HL-60/S4 (cell line): Measurements from ENCODE around the gene CDH13.

Experiments
- in situ Hi-C: fragments of 300-500 bp; cut with MboI; formaldehyde crosslinking; loops from 2 replicates; pipeline ENCODE4 v1.14.3; 2022; ENCODE audit warnings: low sequenced_read_pairs

The CDH13 gene

DNA sequence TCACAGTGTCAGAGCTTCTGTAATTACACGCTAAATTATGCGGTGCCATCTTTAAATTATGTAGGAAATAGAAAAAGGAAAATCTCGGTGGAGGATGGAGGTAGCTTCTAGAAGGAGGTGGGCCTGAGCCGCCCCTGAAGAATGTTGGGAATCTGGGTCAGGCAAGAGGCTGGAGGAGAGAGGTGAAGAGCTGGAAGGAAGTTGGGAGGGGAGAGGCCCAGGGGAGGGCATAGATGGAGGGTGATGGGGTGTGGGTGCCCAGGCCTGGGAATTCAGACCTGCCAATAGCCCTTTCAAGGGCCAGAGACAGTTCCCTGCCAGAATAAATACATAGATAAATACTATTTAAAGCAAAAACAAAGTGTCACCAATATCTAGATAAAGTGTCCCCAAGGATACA is 766.0 kb downstream of the CDH13 start:
- in situ Hi-C loops = no loop called here

DNA sequence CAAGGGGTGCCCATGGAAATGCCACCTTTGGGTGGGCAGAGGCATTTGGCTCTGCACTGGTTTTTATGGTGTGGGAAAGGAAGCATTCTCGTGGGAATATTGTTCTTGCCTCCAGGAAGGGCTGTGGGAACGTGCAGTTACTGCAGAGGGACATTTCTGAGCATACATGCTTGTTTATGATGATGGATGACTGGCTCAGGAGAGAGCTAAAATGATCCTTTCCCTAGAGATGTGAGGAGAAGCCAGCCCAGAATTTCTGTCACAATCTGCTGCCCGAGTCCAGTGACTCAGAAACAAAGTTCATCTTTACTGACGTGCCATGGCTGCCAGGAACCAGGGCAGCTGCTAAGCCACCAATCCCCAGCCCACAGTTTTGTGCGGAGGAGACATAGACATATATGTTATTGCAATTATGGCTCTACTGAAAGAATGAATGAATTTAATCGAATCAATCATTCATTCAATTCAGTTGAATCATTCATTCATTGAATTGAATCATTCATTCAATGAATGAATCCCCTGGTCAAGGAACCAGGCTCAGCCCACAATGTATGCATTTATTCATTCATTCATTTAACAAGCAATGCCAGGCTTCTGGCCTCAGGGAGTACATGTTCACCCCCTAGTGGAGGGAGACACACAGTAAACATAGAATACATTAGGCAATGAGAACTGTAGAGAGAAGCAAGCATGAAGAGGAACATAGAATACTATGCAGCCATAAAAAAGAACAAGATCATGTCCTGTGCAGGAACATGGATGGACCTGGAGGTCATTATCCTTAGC is 766.6 kb downstream of the CDH13 start:
- in situ Hi-C loops = no loop called here

DNA sequence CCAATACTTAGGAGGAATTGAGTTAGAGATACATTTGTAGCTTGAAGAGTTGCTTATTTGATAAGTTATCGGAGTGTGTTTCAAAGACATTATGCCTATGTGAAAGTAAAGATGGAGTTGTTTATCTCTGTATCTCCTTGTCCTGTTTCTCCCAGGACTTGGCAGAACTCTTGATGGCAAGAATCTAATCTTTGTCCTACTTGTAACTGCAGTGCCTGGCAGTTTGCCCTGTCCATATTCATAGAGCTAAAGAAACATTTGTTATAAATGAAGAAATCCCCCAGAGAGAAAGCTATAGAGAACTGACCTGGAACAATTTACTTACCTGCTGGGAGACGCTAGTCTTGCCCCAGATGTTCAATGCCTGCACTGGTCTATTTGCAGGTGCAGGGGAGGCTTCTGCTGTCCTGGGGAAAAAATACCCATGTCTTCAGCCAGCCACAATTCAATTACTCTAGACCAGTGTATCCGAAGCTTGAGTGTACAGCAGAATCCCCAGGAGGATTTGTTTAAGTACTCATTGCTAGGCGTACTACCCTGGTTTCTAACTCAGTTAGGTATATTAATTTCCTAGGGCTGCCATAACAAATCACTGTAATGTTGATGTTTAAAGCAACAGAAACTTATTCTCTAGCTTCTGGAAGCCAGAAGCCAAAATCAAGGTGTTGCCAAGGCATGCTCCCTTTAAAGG is 771.0 kb downstream of the CDH13 start:
- in situ Hi-C loops = no loop called here

DNA sequence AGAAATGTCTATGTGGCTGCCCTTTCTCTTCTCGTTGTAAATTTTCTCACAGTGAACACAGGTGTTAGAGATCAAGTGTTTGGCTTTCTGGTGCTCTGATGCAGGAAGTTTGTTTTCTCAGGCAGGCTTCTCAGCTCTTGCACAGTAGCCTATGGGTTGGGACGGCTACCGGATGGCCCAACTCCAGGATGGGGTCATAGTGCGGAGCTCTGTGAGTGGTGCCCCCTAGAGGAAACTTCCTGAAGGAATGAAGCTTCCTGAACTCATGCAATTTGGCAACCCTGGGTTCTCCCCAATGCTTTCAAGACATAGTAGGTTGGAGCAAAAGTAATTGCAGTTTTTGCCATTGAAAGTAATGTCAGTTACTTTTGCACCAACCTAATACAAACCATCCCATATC is 773.5 kb downstream of the CDH13 start:
- in situ Hi-C loops = no loop called here

DNA sequence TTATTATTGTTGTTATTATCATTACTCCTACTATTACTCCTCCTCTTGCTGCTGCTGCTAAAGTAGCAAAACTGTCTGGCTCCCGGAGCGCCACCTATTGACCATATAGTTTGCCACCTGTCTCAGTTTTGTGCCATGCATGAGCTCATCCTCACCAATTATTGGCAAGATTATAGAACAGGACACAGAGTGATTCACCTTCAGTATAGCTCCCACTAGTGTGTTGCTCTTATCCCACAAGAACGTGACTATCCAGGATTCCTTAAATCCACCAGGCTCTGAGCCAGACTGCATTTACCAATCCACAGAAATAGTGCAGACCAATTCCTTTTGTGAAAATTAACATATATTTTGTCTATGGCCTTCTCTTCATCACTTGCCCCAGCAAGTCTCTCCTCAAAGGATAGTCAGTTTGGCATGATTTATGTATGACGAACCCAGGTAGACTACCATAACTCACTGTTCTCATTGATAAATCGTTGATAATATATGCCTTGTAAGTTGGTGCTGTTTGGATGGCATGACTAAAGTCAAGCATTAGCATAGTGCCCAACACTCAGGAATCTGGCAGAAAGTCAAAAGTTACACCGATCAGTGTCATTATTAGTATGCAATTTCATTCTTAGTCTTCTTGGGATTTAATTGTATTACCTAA is 775.5 kb downstream of the CDH13 start:
- in situ Hi-C loops = no loop called here

DNA sequence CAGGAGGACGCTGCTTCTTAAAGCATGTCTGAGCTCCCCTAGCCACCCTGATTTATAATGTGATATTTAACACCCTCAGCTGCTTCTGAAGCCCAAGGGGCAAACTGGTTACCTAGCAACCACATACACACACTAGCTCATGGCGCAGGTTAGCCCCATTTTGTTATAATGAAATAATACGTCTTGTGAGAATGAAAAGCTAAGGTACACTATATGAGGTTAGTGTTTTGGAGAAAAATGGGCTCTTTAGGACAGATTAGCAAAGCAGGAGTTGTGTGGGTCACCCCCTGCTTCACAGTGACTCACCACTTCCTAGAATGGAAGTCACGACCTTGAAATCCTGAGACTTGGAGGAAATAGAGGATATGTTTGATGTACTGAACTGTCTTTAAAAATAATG is 776.2 kb downstream of the CDH13 start:
- in situ Hi-C loops = no loop called here

DNA sequence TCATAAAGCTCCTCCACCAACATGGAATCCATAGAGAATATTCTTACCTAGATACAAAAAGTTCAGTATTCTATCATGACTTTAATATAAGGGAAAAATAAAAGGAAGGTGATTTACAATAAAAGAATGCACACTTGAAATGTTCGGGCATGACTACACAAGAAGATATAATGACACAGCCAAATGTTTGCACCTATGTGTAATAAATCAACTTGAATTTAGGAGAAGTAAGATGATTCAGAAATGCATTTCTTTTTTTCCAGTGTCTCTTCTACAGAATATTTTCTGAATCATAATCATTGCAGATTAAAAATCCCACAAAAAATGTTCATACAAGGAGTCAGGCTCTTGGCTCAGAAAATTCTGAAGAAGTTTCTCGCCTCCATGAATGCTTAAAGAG is 777.0 kb downstream of the CDH13 start:
- in situ Hi-C loops = no loop called here

DNA sequence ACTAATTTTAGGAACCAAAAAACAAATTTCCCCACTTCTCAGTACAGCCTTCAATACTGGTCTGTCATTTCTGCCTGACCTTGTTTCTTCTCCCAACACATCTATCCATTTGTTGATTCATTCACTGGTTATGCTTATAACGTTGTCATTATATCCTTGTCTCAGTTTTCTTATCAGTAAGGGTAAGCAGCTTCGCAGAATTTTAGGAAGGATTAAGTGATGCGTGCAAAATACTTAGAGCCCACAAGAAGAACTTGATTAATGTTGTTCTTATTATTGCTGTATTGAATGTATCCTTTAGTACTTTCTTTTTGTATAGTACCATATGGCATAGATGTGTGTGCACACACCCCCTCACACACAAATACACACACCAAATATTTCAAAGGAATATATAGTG is 777.5 kb downstream of the CDH13 start:
- in situ Hi-C loops = no loop called here

DNA sequence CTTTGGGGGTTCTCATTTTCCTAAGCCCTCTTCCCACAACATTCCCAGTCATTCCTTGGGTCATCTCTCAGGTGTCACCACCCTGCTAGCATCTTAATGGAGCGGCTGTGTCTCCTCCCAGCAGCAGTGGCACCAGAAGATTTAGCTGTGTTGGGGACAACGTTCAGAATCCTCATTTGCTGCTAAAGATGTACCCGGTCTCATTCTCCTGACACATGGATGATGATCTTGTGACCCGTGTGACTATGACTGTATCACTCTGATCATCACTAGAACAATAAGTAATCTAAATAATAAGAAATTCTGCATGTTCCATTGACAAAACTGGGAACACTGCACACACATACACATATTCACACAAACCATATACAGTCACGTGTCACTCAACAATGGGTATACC is 781.2 kb downstream of the CDH13 start:
- in situ Hi-C loops = no loop called here

DNA sequence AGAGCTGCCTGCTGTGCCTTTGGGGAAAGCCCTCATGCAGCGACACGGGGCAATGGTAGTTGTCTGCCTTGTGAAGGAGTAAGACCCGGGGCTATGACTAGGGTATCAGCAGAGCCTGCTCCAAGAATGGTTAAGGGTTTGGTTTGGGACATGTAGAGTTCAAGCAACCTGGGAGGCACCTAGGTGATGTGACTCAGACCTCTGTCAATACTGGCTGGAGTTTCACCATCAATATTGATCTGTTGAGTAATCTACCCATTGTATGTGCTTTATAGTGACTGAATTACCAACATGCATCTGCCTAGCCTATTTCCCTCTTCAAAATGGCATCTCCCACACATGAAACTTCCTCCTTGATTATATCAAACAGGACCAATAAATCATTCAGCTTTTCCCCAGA is 782.6 kb downstream of the CDH13 start:
- in situ Hi-C loops = no loop called here

DNA sequence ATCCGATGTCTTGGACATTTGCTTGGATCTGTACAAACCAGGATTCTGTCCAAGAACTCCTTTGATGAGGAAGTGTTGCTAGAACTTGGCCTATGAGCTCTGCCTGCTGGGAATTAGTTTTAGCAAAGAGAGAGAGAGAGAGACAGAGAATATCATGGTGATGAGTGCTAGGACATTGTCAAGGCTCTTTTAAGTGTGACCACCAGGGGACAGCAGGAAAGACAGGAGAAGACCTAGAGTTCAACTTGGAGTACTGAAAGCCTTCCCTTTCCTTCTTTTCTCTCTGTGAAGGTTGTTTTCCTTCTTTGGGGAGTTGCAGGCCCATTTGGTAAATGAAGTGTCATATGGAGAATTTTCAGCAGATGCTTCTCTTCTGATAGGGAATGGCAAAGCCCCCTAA is 791.8 kb downstream of the CDH13 start:
- in situ Hi-C loops = no loop called here

DNA sequence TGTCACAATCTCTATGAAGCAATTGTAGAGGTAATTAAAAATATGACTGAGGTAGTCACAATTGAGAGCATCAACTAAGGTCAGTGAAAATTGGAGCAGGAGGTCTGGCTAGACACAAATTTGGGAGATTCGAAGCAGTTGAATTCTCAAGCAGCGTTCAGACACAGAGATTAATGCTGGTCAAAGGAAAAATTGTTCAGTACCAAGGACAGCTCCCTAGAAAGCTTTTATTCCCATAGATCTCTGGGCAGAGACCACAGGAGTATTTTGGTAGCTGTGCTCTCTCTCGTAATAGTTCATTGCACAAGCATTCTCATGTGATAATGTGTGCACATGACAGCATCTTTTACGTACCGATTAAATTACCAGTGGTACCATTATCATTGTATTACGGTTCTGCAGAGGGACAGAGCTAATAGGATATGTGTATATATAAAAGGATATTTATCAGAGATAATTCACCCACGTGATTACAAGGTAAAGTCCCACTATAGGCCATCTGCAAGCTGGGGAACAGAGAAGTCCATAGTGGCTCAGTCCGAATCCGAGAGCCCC is 793.5 kb downstream of the CDH13 start:
- in situ Hi-C loops = no loop called here

DNA sequence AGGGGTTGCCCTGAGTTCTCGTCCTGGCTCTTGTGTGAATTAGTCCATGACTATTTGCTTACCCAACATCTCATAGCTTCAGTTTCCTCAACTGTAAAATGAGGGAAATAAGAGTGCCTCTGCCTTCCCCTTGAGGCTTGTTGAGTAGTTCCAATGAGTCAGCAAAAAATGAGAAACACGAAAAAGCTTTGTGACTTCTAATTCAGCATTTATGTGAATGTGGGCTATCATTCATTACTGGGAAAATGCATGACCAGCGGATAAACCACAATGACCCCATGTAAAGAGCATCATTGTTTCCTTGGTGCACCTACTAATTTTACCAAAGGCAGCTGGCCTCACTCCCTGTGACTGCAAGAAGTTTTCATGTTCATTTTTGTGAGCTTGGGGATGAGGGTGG is 806.4 kb downstream of the CDH13 start:
- in situ Hi-C loops = no loop called here

DNA sequence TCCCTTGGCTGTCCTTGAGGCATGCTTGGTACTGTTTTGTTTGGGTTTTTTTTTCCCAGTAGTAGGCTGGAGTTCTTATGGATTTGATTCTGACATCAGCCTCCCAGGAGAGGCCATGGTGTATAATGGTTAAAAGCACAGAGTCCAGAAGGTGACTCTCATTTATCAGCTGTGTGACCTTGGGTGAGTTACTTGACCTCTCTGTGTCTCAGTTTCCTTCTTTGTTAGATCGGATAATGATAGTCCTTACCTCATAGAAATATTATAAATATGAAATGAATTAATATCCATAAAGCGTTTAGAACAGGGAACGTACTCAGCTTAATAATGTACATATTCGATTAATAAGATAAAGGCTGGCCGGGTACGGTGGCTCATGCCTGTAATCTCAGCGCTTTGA is 810.3 kb downstream of the CDH13 start:
- in situ Hi-C loops = no loop called here

DNA sequence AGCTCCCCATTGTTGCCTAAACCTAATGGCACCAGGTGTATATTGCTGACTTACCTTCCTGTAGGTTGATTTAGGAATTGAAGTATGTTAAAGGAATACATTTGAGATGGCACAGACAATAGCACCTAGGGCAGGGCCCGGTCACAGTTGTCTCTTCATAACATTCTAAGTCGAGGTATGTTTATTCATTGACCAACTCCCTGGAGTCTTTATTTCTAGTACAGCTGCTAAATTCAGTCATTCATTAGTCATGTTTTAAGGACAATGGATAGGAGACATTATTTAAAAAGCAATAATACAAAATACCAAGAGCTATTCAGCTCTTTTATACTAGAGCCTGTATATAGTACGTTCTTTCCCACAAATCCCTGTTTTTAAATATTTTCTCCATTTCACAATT is 811.6 kb downstream of the CDH13 start:
- in situ Hi-C loops = no loop called here

DNA sequence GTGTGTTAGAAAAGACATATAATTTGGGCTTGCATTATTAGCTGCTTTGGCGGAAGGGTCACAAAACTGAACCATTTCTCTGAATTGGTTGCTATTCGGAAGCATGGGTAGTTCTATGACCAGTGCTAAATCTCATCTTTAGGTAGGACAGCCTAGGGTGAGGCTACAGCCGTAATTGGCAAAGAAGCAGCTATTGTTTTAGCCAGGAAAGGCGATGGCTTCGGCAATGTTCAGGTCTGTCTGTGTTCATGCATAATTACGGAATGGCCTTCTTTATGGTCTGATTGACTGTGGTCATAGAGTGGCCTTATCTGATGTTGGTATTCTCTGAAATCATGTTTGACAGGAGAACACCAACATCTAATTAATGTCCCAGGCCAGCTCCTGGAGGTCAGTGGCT is 812.6 kb downstream of the CDH13 start:
- in situ Hi-C loops = no loop called here

DNA sequence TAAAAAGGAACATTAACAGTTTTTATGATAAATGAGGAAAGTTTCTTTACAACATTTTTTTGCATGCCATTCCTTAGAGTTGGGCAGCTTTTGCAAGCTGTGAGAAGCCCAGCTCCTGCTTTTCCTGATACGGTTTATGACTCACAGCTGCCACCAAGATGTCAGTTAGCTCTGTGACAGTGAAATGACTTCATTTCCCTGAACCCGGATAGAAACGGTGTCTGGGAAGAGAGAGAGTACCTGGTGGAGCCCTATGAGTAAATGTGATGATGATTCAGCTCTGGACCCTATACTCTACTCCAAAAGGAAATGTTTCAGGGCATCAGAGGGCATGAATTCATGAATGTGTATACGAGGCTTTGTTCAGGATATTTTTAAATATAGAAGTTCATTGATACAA is 814.7 kb downstream of the CDH13 start:
- in situ Hi-C loops = no loop called here

DNA sequence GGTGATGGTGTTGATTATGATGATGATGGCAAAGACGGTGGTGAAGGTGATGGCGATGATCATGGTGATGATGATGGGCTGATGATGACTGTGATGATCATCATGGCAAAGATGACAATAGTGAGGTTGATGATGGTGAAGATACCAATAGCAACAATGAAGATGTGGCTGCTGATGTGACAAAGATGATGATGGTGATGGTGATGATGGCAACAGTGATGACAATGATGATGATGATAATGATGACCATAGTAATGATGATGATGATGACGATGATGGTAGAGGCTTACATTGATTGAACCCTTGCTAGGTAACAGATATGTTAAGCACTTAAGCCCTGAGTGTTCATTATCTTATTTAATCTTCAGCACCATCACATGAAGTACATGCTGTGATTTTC is 817.2 kb downstream of the CDH13 start:
- in situ Hi-C loops = no loop called here

DNA sequence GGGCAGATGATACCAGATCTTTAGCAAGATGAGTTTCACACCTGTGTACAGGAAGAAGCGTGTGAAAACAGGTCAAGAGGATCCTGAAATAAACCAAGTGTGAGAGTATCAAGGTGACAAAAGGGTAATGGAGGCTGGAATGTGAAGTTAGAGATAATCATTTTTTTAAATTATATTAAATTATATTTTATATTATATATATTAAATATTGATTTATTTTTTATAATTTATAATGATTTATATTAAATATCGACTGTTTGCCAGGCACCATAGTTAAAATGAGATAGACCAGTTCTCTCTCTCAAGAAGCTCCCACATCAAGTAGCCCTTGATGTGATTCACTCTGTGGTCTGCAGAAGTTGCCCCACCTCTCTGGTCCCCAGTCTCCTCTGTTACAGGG is 820.8 kb downstream of the CDH13 start:
- in situ Hi-C loops = no loop called here

DNA sequence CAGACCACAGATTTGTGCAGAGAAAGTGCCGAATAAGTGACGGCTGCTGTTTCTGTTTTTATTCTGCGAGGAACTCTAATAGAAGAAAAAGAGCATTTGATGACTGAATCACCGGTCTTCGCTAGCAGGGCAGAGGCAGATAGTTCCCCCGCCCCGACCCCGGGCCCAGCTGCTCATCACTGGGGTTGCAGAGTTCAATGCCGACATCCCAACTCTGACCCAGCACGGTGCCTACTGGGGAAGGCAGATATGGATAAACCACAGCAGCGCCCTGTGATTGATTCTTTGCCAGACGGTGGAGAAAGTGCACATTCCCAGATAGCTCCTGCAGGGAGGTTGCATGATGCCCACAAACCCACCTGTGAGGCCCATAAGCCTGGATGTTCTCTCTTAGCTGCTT is 823.1 kb downstream of the CDH13 start:
- in situ Hi-C loops = no loop called here

DNA sequence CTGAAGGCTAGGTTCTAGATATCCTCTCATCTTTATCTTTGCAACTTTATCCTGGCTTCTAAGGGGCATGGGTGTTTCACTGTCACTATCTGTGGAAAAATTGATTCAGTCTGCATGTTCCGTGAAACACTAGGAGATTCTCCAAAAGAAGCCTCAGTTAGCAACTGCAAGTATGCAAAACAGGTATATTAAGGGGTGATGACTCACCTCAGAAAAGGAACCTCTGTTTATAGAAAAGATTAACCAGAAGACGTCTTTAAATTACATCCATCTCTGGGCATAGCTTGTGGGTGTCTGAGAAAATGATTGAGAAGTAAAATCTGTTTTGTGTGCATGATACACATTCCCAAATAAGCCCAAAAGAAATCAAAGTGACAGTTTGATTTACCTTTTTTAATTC is 827.2 kb downstream of the CDH13 start:
- in situ Hi-C loops = no loop called here

DNA sequence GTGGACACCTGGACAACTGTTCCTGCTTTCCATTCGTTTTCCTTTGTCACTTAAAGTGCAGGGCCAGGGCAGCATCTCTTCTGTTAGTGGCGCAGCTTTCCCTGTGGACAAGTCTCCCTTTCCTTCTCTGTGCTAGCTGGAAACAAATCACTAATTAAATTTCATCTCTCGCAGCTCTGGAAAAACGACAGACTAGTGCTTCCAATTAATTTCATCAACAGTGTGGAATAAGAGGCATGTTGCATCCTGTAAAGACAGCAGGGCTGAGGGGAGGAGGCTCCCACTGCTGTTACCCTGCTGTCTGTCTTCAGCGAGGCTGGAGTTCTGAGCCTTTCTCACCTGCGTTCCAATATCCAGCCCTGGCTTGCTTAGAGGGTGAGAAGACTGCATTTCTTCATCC is 828.9 kb downstream of the CDH13 start:
- in situ Hi-C loops = no loop called here
